GM18507 (cell line): ENCODE measurements around the gene FGFR2.

Experiments
- DNase-seq: peaks from one replicate; pipeline ENCODE4 v3.0.0; 2011; ENCODE audit warnings: low read depth; ENCODE audit not compliant: insufficient read length; ENCODE audit errors: extremely low spot score
- FAIRE-seq: peaks from 2 replicates; lab custom pipeline; 2011; peaks lifted over from hg19 to GRCh38; lab: Jason Lieb, UNC

Gene FGFR2

GRCh38 chr10:121510201-121510771 lies 88.0 kb downstream of the FGFR2 start:
- FAIRE-seq (no peak), DNase-seq (no peak)

GRCh38 chr10:121509796-121510195 lies 88.4 kb downstream of the FGFR2 start:
- DNase-seq = no peak
- FAIRE-seq = no peak

- FAIRE-seq (no peak), DNase-seq (no peak)
Observed at GRCh38 chr10:121509112-121509511, 89.1 kb downstream of the FGFR2 start.

- FAIRE-seq = no peak
Observed at GRCh38 chr10:121503587-121504051, 94.6 kb downstream of the FGFR2 start.

GRCh38 chr10:121501796-121502195 lies 96.4 kb downstream of the FGFR2 start:
- FAIRE-seq (no peak), DNase-seq (no peak)

More at GRCh38 chr10:121503587-121504051, 94.6 kb downstream of the FGFR2 start:
- no peak for DNase-seq

- no peak for DNase-seq
- FAIRE-seq = no peak
Observed at GRCh38 chr10:121500701-121501332, 97.4 kb downstream of the FGFR2 start.

GRCh38 chr10:121497513-121498470 lies 100.5 kb downstream of the FGFR2 start:
- no peak for FAIRE-seq
- no peak for DNase-seq

- FAIRE-seq (no peak), DNase-seq (no peak)
Observed at GRCh38 chr10:121495719-121496118, 102.5 kb downstream of the FGFR2 start.

GRCh38 chr10:121494296-121494695 lies 103.9 kb downstream of the FGFR2 start:
- no peak for DNase-seq
- no peak for FAIRE-seq

GRCh38 chr10:121493521-121493920 lies 104.7 kb downstream of the FGFR2 start:
- DNase-seq = no peak
- no peak for FAIRE-seq

GRCh38 chr10:121490871-121491519 lies 107.2 kb downstream of the FGFR2 start:
- no peak for DNase-seq
- FAIRE-seq = no peak

- FAIRE-seq = no peak
- no peak for DNase-seq
Observed at GRCh38 chr10:121485436-121486139, 112.7 kb downstream of the FGFR2 start.

GRCh38 chr10:121484816-121485215 lies 113.4 kb downstream of the FGFR2 start:
- FAIRE-seq = no peak
- no peak for DNase-seq

- DNase-seq = no peak
- FAIRE-seq = no peak
Observed at GRCh38 chr10:121484401-121484800, 113.8 kb downstream of the FGFR2 start.

- DNase-seq (no peak), FAIRE-seq (no peak)
Observed at GRCh38 chr10:121481180-121481579, 117.1 kb downstream of the FGFR2 start.

GRCh38 chr10:121478556-121478955 lies 119.7 kb downstream of the FGFR2 start:
- FAIRE-seq (no peak), DNase-seq (no peak)

- FAIRE-seq = no peak
- no peak for DNase-seq
Observed at GRCh38 chr10:121469797-121470606, 128.2 kb downstream of the FGFR2 start.

- no peak for FAIRE-seq
- no peak for DNase-seq
Observed at GRCh38 chr10:121468726-121469125, 129.5 kb downstream of the FGFR2 start.
